NCI-H1092 (cell line): Measurements from ENCODE around the gene ID4.

Source experiments
- DNase-seq: peaks from one replicate; lab custom pipeline; 2025; lab: John Stamatoyannopoulos, UW

ID4 gene

GRCh38 chr6:19860235-19860877, 23.2 kb downstream of the ID4 start:
- no peak for DNase-seq

- DNase-seq = no peak
These were observed 27.1 kb downstream of the ID4 start for GRCh38 chr6:19864285-19864684.

- DNase-seq = peak; percentile 32
These were observed 28.0 kb downstream of the ID4 start for GRCh38 chr6:19865178-19865577.

- peak; percentile 58 for DNase-seq
These were observed 29.2 kb downstream of the ID4 start for GRCh38 chr6:19866173-19866984.

GRCh38 chr6:19866985-19867627, 29.9 kb downstream of the ID4 start:
- DNase-seq = no peak

GRCh38 chr6:19869464-19869863, 32.3 kb downstream of the ID4 start:
- no peak for DNase-seq

- no peak for DNase-seq
These were observed 33.2 kb downstream of the ID4 start for GRCh38 chr6:19870322-19870721.

GRCh38 chr6:19873031-19873430, 35.9 kb downstream of the ID4 start:
- no peak for DNase-seq

- no peak for DNase-seq
These were observed 39.5 kb downstream of the ID4 start for GRCh38 chr6:19876672-19877071.

- no peak for DNase-seq
These were observed 42.5 kb downstream of the ID4 start for GRCh38 chr6:19879663-19880062.

- no peak for DNase-seq
These were observed 42.9 kb downstream of the ID4 start for GRCh38 chr6:19880066-19880465.

GRCh38 chr6:19891451-19891850, 54.3 kb downstream of the ID4 start:
- no peak for DNase-seq
